ENCODE measurements around the gene ZNF507. TPM values are rescaled to one million over a fixed set of nuclear protein-coding genes. Genes with fewer than 3 reads are reported as not detected.

The ZNF507 gene
- total RNA-seq, 1 donor = 26.0 TPM

DNA sequence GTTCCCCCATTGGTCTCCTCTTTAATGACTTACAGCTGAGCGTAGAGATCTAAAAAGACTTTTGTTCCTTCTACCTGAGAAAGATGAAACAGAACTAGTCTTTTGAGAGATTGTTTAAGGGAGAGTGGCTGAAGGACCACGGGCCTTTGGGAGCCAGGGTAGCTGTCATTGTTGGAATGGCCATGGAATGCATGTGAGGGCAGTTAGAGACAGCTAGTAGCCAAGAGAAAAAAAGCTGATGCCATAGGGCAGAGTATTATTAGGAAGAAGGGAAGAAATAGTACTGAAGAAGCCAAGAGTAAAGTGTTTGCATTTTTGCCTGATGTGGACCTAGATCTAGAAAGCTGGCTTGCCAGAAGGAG lies 5.6 kb downstream of the ZNF507 start:
- H3K9me3 ChIP-seq (ENCODE audit: low read depth, low read length) = no peaks in the 10 kb centered on the region

DNA sequence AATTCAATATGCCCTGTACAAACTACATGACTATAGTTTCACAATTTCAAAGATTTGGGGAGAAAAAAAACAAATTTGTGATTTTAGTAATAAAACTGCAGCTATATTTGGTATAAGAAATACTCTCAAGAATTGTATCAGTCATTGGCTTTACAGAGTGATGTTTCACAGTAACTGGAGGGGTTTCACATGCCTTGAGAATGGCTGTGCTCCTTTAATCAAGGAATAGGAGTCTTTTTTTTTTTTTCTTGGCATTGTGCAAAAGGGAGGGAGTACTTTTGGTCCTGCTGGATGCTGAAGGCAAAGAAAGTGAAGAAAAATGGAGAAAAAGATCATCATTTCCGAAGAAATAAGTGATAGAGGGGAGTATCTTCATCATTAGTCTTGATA lies 6.8 kb downstream of the ZNF507 start:
- H3K4me3 ChIP-seq (ENCODE audit: low read length) = no peak overlapping the region
- peaks cover 84% of the 10 kb centered on the region for H3K27me3 ChIP-seq (ENCODE audit: insufficient read depth, low read length)

More for the DNA sequence above, 5.6 kb downstream of the ZNF507 start:
- H3K4me3 ChIP-seq (ENCODE audit: low read length) = no peak overlapping the region
- H3K4me1 ChIP-seq (ENCODE audit: insufficient read depth, low read length) = peaks cover 35% of the 10 kb centered on the region
- H3K27me3 ChIP-seq (ENCODE audit: insufficient read depth, low read length) = peaks cover 85% of the 10 kb centered on the region

DNA sequence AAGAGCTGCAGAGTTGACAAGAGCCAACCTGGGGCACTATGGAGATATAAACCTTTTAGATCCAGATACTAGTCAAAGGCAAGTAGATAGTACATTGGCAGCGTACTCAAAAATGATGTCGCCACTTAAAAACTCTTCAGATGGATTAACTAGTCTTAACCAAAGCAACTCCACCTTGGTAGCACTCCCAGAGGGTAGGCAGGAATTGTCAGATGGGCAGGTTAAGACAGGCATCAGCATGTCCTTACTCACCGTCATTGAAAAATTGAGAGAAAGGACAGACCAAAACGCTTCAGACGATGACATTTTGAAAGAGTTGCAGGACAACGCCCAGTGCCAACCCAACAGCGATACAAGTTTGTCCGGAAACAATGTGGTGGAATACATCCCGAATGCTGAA lies 8.9 kb downstream of the ZNF507 start:
- Histone ChIP-seq H3K27me3 (ENCODE audit: insufficient read depth, low read length) (peaks cover 84% of the 10 kb centered on the region), H3K4me3 (ENCODE audit: low read length) (no peak overlapping the region), H3K4me1 (ENCODE audit: insufficient read depth, low read length) (peaks cover 24% of the 10 kb centered on the region), H3K9me3 (ENCODE audit: low read depth, low read length) (no peaks in the 10 kb centered on the region)

More for the DNA sequence above, 6.8 kb downstream of the ZNF507 start:
- Histone ChIP-seq H3K4me1 (ENCODE audit: insufficient read depth, low read length) (peaks cover 28% of the 10 kb centered on the region), H3K9me3 (ENCODE audit: low read depth, low read length) (no peaks in the 10 kb centered on the region)

DNA sequence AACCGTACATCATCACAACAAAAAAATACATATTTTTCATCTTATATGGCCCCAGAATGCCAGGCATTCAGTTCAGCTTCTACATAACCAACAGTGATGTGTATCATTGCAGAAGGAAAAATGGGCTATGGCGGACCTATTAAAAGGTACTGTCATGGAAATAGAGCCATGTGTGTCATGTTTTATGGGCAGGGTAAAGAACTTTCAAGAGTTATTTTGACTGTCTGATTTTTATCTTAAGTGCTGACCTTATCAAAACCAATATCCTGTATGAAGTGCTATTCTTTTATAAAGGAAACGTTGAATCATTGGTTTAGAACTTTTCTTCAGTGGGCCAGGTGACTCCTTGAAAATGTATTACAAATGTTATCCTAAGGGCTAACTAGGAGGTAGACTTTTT lies 9.9 kb downstream of the ZNF507 start:
- peaks cover 84% of the 10 kb centered on the region for H3K27me3 ChIP-seq (ENCODE audit: insufficient read depth, low read length)
- H3K9me3 ChIP-seq (ENCODE audit: low read depth, low read length) = no peaks in the 10 kb centered on the region
- peaks cover 24% of the 10 kb centered on the region for H3K4me1 ChIP-seq (ENCODE audit: insufficient read depth, low read length)

DNA sequence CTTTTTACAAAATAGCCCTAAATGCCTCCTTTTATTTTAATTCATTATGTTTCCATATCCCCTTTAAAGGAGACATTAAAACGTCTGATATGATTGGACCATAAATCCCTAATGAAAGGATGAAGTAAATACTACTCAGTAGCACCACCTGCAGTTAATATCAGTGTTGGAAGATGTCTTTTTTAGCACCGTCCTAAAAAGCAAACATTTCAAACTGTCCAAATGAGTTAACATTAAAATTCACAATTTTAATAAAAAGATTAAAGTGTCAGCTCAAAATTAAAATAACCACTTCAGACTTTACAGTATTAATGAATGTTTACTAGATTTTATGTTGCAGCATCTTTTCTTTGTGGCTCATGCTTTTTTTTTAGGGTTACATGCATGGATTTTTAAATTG lies 12.3 kb downstream of the ZNF507 start:
- Histone ChIP-seq H3K4me1 (ENCODE audit: insufficient read depth, low read length) (peaks cover 11% of the 10 kb centered on the region), H3K27me3 (ENCODE audit: insufficient read depth, low read length) (peaks cover 92% of the 10 kb centered on the region), H3K4me3 (ENCODE audit: low read length) (no peak overlapping the region), H3K9me3 (ENCODE audit: low read depth, low read length) (no peaks in the 10 kb centered on the region)

More for the DNA sequence above, 9.9 kb downstream of the ZNF507 start:
- no peak overlapping the region for H3K4me3 ChIP-seq (ENCODE audit: low read length)

DNA sequence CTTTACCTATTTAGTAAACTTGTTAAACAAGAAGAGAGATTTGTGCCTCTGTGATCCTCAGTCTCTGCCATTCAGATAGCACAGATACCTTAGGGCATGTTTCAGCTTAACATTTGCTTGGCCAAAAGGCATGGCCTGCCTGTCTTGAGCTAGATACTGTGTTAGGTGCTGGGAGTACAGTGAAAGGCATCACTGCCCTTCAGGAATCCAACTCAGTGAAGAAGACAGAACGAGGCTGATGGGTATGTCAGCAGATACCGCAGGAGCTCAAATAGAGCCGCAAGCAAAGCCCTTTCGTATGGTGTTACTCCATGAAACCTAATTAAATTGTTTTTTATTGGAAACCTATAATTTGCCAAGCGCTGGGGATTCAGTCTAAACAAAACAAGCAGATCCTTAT lies 12.9 kb downstream of the ZNF507 start:
- Histone ChIP-seq H3K9me3 (ENCODE audit: low read depth, low read length) (no peaks in the 10 kb centered on the region), H3K27me3 (ENCODE audit: insufficient read depth, low read length) (peaks cover 92% of the 10 kb centered on the region), H3K4me3 (ENCODE audit: low read length) (no peak overlapping the region), H3K4me1 (ENCODE audit: insufficient read depth, low read length) (peaks cover 16% of the 10 kb centered on the region)

DNA sequence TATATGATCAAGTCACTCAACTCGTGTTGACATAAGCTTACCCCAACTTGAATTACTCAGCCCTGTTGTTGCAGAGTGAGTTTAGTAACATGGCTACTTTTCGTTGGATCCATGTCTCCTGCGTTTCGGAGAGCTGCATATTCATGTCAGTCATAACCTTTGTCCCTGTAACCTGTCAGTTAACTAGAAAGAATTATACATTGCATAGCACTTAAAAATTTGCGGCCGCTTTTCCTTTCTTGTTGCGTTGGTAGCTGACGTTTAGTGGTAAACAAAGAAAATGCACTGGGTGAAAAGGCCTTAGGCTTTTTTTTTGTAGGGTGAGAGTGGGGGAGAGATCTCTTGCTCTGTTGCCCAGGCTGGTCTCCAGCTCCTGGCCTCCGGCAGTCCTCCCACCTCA lies 14.2 kb downstream of the ZNF507 start:
- Histone ChIP-seq H3K27me3 (ENCODE audit: insufficient read depth, low read length) (peaks cover 87% of the 10 kb centered on the region), H3K9me3 (ENCODE audit: low read depth, low read length) (no peaks in the 10 kb centered on the region), H3K4me1 (ENCODE audit: insufficient read depth, low read length) (peaks cover 18% of the 10 kb centered on the region), H3K4me3 (ENCODE audit: low read length) (no peak overlapping the region)

DNA sequence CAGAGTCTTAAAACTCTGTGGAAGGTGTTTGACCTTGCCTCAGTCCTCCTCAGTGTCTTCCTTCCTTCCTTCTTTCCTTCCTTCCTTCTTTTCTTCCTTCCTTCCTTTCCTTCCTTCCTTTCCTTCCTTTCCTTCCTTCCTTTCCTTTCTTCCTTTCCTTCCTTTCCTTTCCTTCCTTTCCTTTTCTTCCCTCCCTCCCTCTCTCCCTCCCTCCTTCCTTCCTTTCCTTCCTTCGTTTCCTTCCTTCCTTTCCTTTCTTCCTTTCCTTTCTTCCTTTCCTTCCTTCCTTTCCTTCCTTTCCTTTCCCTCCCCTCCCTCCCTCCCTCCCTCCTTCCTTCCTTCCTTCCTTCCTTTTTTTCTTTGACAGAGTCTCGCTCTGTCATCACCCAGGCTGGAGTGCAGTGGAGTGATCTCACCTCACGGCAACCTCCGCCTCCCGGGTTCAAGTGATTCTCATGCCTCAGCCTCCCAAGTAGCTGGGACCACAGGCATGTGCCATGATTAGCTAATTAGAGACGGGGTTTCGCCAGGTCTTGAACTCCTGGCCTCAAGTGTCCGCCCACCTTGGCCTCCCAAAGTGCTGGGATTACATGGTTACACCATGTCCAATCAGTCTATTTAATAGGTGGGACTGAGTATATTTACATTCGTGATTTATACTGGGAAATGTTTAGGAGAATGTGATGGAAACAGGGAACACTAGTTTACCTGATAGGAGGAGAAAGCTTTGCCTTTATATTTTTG lies 16.3 kb downstream of the ZNF507 start:
- H3K27me3 ChIP-seq (ENCODE audit: insufficient read depth, low read length) = peaks cover 86% of the 10 kb centered on the region
- no peaks in the 10 kb centered on the region for H3K9me3 ChIP-seq (ENCODE audit: low read depth, low read length)
- H3K4me3 ChIP-seq (ENCODE audit: low read length) = no peak overlapping the region
- peaks cover 7% of the 10 kb centered on the region for H3K4me1 ChIP-seq (ENCODE audit: insufficient read depth, low read length)

DNA sequence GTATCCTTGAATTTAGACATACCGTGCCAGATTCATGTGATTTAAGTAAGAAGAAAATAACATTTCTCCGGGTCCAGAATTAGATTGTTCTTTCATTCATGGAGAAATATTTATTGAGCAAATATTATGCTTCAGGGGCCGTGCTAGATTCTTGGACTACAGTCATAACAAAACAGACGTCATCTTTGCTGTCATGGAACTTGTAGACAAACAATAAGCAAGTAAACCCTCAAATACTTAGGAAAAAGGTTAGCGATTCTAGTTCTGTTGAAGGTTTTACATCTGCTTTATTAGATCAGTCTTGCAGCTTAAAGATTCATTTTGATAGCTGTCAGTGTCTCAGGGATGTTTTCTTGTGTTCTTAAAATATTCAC lies 16.9 kb downstream of the ZNF507 start:
- Histone ChIP-seq H3K4me1 (ENCODE audit: insufficient read depth, low read length) (peaks cover 6% of the 10 kb centered on the region), H3K27me3 (ENCODE audit: insufficient read depth, low read length) (peaks cover 86% of the 10 kb centered on the region), H3K4me3 (ENCODE audit: low read length) (no peak overlapping the region), H3K9me3 (ENCODE audit: low read depth, low read length) (no peaks in the 10 kb centered on the region)

DNA sequence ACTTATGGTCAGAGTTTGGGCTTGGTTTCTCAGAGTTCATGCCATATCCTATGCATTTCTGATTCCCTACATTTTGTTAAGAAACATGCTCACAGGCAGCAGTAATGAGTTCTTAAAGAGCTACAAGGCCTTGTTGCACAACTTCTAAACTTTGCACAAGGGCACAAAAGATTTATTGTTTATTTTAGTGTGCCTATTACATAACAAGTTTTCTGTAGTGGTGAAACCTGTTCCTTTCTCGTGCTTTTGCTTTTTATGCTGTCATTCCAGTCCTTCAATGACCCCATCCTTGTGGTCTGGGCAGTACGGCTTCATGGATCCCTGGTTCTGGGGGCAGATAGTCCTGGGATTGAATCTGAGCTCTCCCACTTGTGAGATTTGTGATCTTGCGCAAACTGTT lies 17.8 kb downstream of the ZNF507 start:
- Histone ChIP-seq H3K4me3 (ENCODE audit: low read length) (no peak overlapping the region), H3K27me3 (ENCODE audit: insufficient read depth, low read length) (peaks cover 85% of the 10 kb centered on the region), H3K4me1 (ENCODE audit: insufficient read depth, low read length) (peaks cover 6% of the 10 kb centered on the region), H3K9me3 (ENCODE audit: low read depth, low read length) (no peaks in the 10 kb centered on the region)

DNA sequence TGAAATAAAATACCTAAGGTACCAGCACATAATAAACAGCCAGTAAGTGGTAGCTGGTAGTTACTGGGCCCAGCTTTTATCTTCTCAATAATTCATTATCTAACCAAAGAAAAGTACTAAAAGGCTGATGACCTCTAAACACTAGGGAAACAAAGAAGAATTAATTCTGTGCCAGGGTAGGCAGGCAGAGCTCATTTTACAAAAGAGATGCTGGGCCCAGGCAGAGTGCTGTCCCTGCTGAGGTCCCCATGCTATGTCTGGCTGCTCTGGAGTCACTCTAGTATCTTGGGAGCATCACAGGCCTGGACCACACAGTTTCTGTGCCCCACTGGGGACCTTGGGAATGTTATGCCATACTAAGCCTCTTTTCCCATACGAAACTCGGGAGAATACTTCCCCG lies 18.2 kb downstream of the ZNF507 start:
- H3K4me3 ChIP-seq (ENCODE audit: low read length) = no peak overlapping the region
- peaks cover 85% of the 10 kb centered on the region for H3K27me3 ChIP-seq (ENCODE audit: insufficient read depth, low read length)
- H3K9me3 ChIP-seq (ENCODE audit: low read depth, low read length) = no peaks in the 10 kb centered on the region

DNA sequence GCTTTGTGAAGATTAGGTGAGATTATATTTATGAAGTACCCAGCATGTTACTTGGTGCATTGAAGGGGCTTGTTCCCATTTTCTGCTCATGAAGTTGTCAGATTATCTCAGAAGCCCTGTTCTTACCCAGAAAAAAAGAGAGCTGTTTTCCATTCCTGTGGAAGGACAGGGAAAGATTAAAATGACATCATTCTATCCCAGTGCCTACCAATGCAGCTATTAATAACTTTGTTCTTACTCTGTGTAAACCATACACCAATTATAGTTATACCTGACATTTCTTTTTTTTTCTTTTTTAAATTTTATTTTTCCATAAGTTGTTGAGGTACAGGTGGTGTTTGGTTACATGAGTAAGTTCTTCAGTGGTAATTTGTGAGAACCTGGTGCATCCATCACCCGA lies 18.6 kb downstream of the ZNF507 start:
- Histone ChIP-seq H3K4me3 (ENCODE audit: low read length) (no peak overlapping the region), H3K27me3 (ENCODE audit: insufficient read depth, low read length) (peaks cover 85% of the 10 kb centered on the region), H3K4me1 (ENCODE audit: insufficient read depth, low read length) (peaks cover 6% of the 10 kb centered on the region), H3K9me3 (ENCODE audit: low read depth, low read length) (no peaks in the 10 kb centered on the region)

More for the DNA sequence above, 18.2 kb downstream of the ZNF507 start:
- peaks cover 6% of the 10 kb centered on the region for H3K4me1 ChIP-seq (ENCODE audit: insufficient read depth, low read length)

DNA sequence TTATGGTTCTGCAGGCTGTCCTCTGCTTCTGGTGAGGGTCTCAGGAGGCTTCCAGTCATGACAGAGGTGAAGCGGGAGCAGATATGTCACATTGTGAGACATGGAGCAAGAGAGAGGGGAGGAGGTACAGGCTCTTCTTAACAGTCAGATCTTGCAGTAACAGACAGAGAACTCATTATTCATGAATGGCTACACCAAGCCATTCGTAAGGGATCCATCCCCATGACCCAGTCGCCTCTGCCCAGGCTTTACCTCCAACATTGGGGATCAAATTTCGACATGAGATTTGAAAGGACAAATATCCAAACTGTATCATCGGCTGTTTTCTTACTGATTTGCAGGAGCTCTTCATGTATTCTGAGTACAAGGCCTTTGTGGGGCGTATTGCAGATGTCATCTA lies 21.7 kb downstream of the ZNF507 start:
- peaks cover 6% of the 10 kb centered on the region for H3K4me1 ChIP-seq (ENCODE audit: insufficient read depth, low read length)
- H3K27me3 ChIP-seq (ENCODE audit: insufficient read depth, low read length) = peaks cover 73% of the 10 kb centered on the region
- no peaks in the 10 kb centered on the region for H3K9me3 ChIP-seq (ENCODE audit: low read depth, low read length)

DNA sequence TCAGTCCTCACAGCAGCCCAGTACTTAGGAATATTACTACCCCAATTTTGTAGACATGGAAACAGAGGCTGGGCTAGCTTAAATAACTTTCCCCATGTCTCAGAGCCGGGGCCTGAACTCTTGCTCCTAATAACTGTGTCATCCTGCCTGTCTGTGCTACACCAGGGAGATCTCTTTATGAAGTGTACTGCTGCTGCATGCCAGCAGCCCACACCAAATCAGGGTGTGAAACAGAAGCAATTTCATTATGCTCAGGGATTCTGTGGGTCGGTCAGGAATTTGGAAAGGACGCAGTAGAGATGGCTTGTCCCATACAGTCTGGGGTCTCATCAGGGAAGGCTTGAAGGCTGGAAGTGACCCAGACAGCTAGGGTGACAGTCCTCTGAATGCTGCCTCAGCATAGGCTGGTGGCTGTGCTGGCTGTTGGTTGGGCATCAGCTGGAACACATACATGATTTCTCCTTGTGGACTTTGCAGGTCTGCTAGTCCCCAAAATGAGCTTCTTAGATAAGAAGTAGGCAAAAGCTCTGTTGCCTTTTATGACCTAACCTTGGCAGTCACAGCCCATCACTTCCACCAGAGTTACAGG lies 22.6 kb downstream of the ZNF507 start:
- Histone ChIP-seq H3K4me3 (ENCODE audit: low read length) (no peak overlapping the region), H3K4me1 (ENCODE audit: insufficient read depth, low read length) (peaks cover 4% of the 10 kb centered on the region), H3K9me3 (ENCODE audit: low read depth, low read length) (no peaks in the 10 kb centered on the region), H3K27me3 (ENCODE audit: insufficient read depth, low read length) (peaks cover 73% of the 10 kb centered on the region)

More for the DNA sequence above, 21.7 kb downstream of the ZNF507 start:
- no peak overlapping the region for H3K4me3 ChIP-seq (ENCODE audit: low read length)

DNA sequence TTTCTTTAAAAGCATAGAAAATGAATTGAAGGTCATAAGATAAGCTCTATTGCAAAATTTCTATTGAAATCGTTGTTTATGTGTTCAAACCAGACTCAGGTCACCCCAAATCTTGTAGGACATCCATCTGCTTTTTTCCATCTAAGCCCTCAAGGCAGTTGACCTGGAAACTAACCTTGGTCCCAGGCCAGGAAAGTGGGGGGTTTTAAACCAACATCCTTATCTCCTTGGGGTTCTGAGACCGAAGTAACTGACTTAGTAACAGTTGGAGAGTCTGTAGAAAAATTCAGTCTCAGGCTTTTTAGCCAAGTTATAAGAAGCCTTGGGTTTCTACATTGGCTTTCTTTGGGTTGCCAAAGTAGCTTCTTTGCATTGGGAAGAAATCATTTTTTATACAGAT lies 23.4 kb downstream of the ZNF507 start:
- Histone ChIP-seq H3K27me3 (ENCODE audit: insufficient read depth, low read length) (peaks cover 68% of the 10 kb centered on the region), H3K4me1 (ENCODE audit: insufficient read depth, low read length) (no peaks in the 10 kb centered on the region), H3K4me3 (ENCODE audit: low read length) (no peak overlapping the region), H3K9me3 (ENCODE audit: low read depth, low read length) (no peaks in the 10 kb centered on the region)
